Ishikawa (cell line): Measurements from ENCODE around the gene NEGR1.

Experiments
- EP300 ChIP-seq: IDR thresholded peaks from 2 replicates; pipeline ENCODE4 v1.6.1; 2012; ENCODE audit warnings: borderline replicate concordance

NEGR1 gene

DNA sequence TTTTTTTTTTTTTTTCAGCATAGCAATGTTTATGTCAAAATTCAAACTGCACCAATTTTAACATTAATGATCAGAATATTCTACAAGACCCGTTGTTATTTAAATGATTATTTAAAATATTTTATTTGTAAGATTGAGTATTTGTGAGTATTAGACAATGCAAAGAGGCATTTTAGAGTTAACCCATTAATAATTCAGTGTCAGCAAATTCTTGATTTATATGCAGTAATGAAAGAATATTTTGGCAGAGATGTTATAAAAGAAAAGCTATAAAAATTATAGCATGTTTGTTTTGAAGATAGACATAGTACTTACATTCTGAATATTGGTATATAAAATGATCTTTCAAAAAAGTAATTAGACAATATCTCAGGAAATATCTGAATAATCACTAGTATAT is 932.0 kb downstream of the NEGR1 start:
- TF ChIP-seq EP300, result no peak
